H1 (cell line): ENCODE measurements around the gene PTPRE.

Experiments
- CEBPB ChIP-seq: IDR thresholded peaks from 2 replicates; pipeline ENCODE4 v1.6.1; 2012; ENCODE audit warnings: low read depth, low read length
- CTBP2 ChIP-seq: IDR thresholded peaks from 2 replicates; pipeline ENCODE4 v1.7.0; 2011; ENCODE audit warnings: borderline replicate concordance, mild to moderate bottlenecking, moderate library complexity, mixed read lengths, low read length; ENCODE audit not compliant: insufficient read depth, insufficient read length
- JUN ChIP-seq: IDR thresholded peaks from 2 replicates; pipeline ENCODE4 v1.6.1; 2011; ENCODE audit warnings: low read depth, mild to moderate bottlenecking, improper control_type of control experiment, low read length
- NANOG ChIP-seq: IDR thresholded peaks from 2 replicates; pipeline ENCODE4 v1.6.1; 2011; ENCODE audit warnings: low read length, low read depth, mild to moderate bottlenecking, inconsistent platforms; ENCODE audit not compliant: insufficient read depth, poor library complexity, severe bottlenecking
- RAD21 ChIP-seq, 2 experiments: IDR thresholded peaks in 1 of 2; conservative IDR thresholded peaks in 1 of 2; 2 replicates each; pipeline ENCODE4 v1.6.1; 2011; ENCODE audit warnings: low read depth in 2 of 2, low read length in 2 of 2, improper control_type of control experiment in 1 of 2, inconsistent platforms in 1 of 2, mild to moderate bottlenecking in 1 of 2, moderate library complexity in 1 of 2
- SP4 ChIP-seq: IDR thresholded peaks from 2 replicates; pipeline ENCODE4 v1.6.1; 2012; ENCODE audit warnings: low read length, inconsistent platforms
- TF ChIP-seq, protein P1 (sequence below): IDR thresholded peaks from 2 replicates; pipeline ENCODE4 v1.6.1; 2012; ENCODE audit warnings: inconsistent platforms
- TF ChIP-seq, protein P2 (sequence below), 3 experiments: IDR thresholded peaks; 1 replicate in 2 of 3; 2 replicates in 1 of 3; pipeline versions ENCODE4 v1.5.1 to v1.6.1; 2011; ENCODE audit warnings: low read length in 3 of 3, mild to moderate bottlenecking in 3 of 3, inconsistent platforms in 2 of 3, low read depth in 1 of 3, moderate library complexity in 1 of 3; ENCODE audit not compliant: insufficient read depth in 1 of 3; ENCODE audit errors: control extremely low read depth in 1 of 3

DNA sequence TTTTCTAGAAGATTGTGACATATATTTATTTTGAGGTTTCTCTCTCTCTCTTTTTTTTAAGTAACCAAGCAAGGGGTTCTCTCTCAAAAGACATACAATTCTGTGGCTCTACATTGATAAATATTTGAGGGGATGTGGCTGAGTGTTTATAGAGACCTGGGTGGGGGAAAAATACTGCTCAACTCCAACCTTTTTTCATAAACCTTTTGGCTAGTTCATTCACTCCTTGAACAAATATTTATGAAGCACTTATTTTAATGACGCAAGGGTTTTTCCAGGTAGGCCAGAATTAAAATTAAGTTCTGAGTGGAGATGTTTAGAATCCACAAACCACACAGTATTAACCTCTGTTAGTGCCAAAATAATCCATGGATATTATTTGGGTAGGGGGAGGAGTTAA lies 100.2 kb downstream of the PTPRE start:
- TF ChIP-seq CTBP2 (no peak), NANOG (no peak), JUN (no peak), RAD21 (IDR thresholded peaks at IDR 0.05 in 1 of 2, conservative IDR thresholded peaks at IDR 0.05 in 1 of 2; ENCODE audit: low read depth in 2 of 2, low read length in 2 of 2) (no peak), CEBPB (no peak), SP4 (no peak)
- TF ChIP-seq, protein P1, sequence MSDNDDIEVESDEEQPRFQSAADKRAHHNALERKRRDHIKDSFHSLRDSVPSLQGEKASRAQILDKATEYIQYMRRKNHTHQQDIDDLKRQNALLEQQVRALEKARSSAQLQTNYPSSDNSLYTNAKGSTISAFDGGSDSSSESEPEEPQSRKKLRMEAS: no peak
- TF ChIP-seq, protein P2, sequence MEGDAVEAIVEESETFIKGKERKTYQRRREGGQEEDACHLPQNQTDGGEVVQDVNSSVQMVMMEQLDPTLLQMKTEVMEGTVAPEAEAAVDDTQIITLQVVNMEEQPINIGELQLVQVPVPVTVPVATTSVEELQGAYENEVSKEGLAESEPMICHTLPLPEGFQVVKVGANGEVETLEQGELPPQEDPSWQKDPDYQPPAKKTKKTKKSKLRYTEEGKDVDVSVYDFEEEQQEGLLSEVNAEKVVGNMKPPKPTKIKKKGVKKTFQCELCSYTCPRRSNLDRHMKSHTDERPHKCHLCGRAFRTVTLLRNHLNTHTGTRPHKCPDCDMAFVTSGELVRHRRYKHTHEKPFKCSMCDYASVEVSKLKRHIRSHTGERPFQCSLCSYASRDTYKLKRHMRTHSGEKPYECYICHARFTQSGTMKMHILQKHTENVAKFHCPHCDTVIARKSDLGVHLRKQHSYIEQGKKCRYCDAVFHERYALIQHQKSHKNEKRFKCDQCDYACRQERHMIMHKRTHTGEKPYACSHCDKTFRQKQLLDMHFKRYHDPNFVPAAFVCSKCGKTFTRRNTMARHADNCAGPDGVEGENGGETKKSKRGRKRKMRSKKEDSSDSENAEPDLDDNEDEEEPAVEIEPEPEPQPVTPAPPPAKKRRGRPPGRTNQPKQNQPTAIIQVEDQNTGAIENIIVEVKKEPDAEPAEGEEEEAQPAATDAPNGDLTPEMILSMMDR (IDR thresholded peaks at IDR 0.05; ENCODE audit: control extremely low read depth in 1 of 3, insufficient read depth in 1 of 3, low read depth in 1 of 3, low read length in 3 of 3): no peak
